ENCODE results near the gene DGKE. TPM values are rescaled to one million over a fixed set of nuclear protein-coding genes. Genes with fewer than 3 reads are reported as not detected.

DGKE gene
- total and polyA plus RNA-seq, 2 of the 13 experiments (the other 11 are each of a cell fraction or from before 2014, with no cell fraction given) = 3.2 to 5.3 TPM

GRCh38 chr17:56880571-56880970 is 46.6 kb downstream of the DGKE start:
- Histone ChIP-seq H4K20me1 (ENCODE audit: insufficient read depth, low read length) (no peaks in the 10 kb centered on the region), H3K27me3 (ENCODE audit: control insufficient read depth in 1 of 2, insufficient read depth in 2 of 2, low read length in 2 of 2) (peaks cover 0 to 3% of the 10 kb centered on the region in 2 experiments; a peak in 2 of 5 replicates), H2AFZ (ENCODE audit: low read length) (no peak overlapping the region), H3K79me2 (ENCODE audit: insufficient read depth, low read length) (no peaks in the 10 kb centered on the region), H3K9ac (ENCODE audit: insufficient read depth, low read depth, low read length) (no peak overlapping the region), H3K27ac (ENCODE audit: extremely low read length, insufficient read depth, low read length) (no peak overlapping the region), H3K4me2 (ENCODE audit: low read depth, low read length) (no peak overlapping the region), H3K9me3 (ENCODE audit: low read length) (no peaks in the 10 kb centered on the region), H3K4me3 (replicated peaks in 1 of 3; ENCODE audit: insufficient read depth in 1 of 3, low read depth in 2 of 3, low read length in 3 of 3) (no peak overlapping the region), H3K4me1 (ENCODE audit: insufficient read depth, low read length) (peaks cover 7% of the 10 kb centered on the region; the same call in 1 of the 2 replicates), H3K36me3 (replicated peaks in 1 of 2; ENCODE audit: control insufficient read depth in 1 of 2, insufficient read depth in 2 of 2, low read length in 2 of 2) (no peaks in the 10 kb centered on the region)
- intact Hi-C loops (cut with micrococcal nuclease; ENCODE audit: unreplicated experiment) = no loop called here
- CTCF ChIA-PET (ENCODE audit: low intra/inter-chr PET ratio, low total read pairs) = no interaction called here
- POLR2A ChIA-PET = no interaction called here
- no TSS peak for BruUV-seq (replicated peaks)
- FAIRE-seq (no peak), DNase-seq (ENCODE audit: low spot score) (no peak), ATAC-seq (no peak)
- in situ Hi-C loops (cut with HindIII; ENCODE audit: extremely low pct_ligation_motif_present, low pct_unique_long_range_greater_than_20kb) = no loop called here
- WGBS (ENCODE audit: low lambda C conversion rate) = 88% methylated on average over 8 of the region's 8 CpGs
- no peak for TF ChIP-seq HOXA3 (CRISPR knock-in tag; IDR thresholded peaks at IDR 0.05)
- no peak for TF ChIP-seq MATR3 (CRISPR knock-in tag; IDR thresholded peaks at IDR 0.05)
- TF ChIP-seq ZNF180 (CRISPR knock-in tag; IDR thresholded peaks at IDR 0.05; ENCODE audit: borderline replicate concordance, low read depth) = no peak
- no peak for TF ChIP-seq ZNF530 (CRISPR knock-in tag; IDR thresholded peaks at IDR 0.05; ENCODE audit: low read depth)
- TF ChIP-seq, protein P1, sequence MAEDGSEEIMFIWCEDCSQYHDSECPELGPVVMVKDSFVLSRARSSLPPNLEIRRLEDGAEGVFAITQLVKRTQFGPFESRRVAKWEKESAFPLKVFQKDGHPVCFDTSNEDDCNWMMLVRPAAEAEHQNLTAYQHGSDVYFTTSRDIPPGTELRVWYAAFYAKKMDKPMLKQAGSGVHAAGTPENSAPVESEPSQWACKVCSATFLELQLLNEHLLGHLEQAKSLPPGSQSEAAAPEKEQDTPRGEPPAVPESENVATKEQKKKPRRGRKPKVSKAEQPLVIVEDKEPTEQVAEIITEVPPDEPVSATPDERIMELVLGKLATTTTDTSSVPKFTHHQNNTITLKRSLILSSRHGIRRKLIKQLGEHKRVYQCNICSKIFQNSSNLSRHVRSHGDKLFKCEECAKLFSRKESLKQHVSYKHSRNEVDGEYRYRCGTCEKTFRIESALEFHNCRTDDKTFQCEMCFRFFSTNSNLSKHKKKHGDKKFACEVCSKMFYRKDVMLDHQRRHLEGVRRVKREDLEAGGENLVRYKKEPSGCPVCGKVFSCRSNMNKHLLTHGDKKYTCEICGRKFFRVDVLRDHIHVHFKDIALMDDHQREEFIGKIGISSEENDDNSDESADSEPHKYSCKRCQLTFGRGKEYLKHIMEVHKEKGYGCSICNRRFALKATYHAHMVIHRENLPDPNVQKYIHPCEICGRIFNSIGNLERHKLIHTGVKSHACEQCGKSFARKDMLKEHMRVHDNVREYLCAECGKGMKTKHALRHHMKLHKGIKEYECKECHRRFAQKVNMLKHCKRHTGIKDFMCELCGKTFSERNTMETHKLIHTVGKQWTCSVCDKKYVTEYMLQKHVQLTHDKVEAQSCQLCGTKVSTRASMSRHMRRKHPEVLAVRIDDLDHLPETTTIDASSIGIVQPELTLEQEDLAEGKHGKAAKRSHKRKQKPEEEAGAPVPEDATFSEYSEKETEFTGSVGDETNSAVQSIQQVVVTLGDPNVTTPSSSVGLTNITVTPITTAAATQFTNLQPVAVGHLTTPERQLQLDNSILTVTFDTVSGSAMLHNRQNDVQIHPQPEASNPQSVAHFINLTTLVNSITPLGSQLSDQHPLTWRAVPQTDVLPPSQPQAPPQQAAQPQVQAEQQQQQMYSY (CRISPR knock-in tag; IDR thresholded peaks at IDR 0.05) = no peak
- TF ChIP-seq ZNF451 (CRISPR knock-in tag; IDR thresholded peaks at IDR 0.05) = no peak
- no peak for TF ChIP-seq ZEB1 (IDR thresholded peaks at IDR 0.05; ENCODE audit: insufficient replicate concordance, low read depth)
- TF ChIP-seq ZC3H13 (CRISPR knock-in tag; IDR thresholded peaks at IDR 0.05) = no peak
- no peak for TF ChIP-seq ATF3 (CRISPR knock-in tag; IDR thresholded peaks at IDR 0.05)
- no peak for TF ChIP-seq TBX3 (IDR thresholded peaks at IDR 0.05; ENCODE audit: borderline replicate concordance)
- TF ChIP-seq, protein P2, sequence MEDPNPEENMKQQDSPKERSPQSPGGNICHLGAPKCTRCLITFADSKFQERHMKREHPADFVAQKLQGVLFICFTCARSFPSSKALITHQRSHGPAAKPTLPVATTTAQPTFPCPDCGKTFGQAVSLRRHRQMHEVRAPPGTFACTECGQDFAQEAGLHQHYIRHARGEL (CRISPR knock-in tag; IDR thresholded peaks at IDR 0.05) = no peak
- no peak for TF ChIP-seq STAT6 (CRISPR knock-in tag; IDR thresholded peaks at IDR 0.05; ENCODE audit: borderline replicate concordance)
- no peak for TF ChIP-seq MIER2 (CRISPR knock-in tag; IDR thresholded peaks at IDR 0.05)
- no peak for TF ChIP-seq ZUFSP (CRISPR knock-in tag; IDR thresholded peaks at IDR 0.05; ENCODE audit: borderline replicate concordance)
- TF ChIP-seq KLF6 (CRISPR knock-in tag; IDR thresholded peaks at IDR 0.05) = no peak
- TF ChIP-seq BORCS8-MEF2B (CRISPR knock-in tag; IDR thresholded peaks at IDR 0.05) = no peak

Data from HepG2 (cell line).